ENCODE results near the gene RNPS1.

Gene RNPS1

DNA sequence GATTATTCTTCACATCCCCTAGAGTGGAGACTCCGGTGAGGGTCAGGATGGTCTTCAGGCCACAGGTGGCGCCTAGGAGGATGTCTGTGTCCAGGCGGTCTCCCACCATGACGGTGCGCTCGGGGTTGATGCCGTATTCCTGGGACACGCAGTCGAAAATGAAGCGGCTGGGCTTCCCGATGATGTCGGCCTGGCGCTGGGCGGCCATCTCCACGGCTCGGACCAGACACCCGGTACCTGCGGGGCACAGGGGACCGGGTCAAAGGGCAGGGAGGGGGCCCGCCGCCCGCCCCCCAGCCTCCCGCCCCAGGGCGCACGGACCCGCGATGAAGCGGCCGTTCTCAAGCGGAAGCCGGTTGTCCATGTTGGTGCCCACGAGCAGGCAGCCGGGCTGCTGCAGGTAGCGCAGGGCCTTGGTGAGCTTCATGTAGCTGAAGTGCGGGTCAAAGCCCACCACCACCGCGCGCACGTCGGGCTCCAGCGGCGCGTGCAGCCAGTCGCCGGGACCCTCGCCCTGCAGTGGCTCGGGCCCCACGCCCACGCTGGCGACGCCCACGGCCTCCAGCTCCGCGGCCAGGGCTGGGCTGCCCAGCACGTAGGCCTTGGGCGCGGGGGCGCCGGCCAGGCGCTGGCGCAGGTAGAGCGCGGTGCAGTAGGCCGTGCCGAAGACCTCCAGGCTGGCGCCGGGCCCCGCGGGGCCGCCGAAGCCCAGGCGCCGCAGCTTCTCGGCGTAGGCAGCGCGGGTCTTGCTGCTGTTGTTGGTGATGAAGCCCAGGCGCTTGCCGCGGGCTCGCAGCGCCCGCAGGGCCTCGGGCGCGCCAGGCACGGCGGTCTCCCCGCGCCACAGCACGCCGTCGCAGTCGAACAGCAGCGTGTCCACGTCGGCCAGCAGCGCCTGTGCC is 53.9 kb downstream of the RNPS1 start:
- DNase-seq (ENCODE audit: low read depth), result no peak

DNA sequence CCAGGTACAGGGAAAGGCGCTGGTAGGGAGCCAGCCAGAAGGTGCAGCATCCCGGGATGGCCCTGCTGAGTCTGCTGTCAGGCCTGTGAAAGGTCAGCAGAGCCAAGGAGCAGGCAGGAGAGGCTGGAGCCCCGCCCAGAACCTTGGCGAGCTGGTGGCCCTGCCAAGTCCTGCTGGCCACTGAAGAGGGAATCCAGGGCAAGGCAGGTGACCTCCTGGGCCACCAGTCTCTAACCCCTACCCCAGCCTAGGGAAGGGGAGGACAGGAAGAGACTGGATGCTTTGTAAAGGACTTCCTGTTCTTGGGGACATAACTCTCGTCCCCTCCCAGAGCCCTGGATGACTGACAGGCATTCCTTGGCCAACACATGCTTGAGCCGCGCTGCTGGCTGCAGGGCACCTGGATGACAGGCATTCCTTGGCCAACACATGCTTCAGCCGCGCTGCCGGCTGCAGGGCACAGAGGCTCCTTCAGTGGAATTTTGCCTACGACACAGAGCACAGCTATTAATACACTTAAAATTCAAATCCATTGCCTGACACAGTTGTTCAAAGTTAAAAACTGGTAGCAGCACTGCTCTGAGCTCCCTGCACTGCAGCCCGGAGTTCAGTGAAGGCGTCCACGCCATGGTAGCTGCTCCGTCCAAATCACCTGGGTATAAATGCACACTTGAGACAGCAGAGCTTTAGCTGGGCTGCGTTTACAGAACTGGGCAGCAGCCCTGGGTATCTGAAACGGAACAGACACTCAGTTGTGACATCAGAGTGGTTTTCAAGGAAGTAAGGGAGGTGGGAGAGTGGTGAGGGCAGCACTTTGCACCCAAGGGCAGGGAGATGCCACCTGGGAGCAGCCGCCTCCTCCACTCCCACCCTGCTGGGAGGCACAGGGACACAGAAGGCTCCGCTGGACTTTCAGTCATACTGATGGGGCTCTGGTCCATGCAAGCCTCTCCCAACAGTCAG is 55.3 kb downstream of the RNPS1 start:
- DNase-seq (ENCODE audit: low read depth), result no peak

DNA sequence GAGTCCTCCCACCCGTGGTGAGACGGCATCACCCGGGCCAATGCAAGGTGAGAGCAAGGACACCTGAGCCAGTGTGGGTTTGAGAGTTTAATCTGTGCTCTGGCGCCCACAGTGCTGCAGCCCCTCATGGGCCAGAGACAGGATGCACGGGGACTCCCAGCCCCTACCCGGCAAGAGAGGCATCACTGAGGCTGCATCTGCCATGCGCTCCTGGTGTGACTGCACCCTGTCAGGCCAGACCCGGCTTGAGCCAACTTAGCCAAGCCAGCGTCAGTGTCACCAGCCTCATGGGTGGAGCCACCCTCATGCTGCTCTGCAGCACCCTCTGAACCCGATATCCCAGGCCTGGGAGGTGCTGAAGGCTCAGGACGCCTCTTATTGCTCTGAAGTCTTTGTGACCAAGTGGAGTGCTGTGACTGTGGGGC is 56.0 kb downstream of the RNPS1 start:
- no peak for DNase-seq (ENCODE audit: low read depth)

DNA sequence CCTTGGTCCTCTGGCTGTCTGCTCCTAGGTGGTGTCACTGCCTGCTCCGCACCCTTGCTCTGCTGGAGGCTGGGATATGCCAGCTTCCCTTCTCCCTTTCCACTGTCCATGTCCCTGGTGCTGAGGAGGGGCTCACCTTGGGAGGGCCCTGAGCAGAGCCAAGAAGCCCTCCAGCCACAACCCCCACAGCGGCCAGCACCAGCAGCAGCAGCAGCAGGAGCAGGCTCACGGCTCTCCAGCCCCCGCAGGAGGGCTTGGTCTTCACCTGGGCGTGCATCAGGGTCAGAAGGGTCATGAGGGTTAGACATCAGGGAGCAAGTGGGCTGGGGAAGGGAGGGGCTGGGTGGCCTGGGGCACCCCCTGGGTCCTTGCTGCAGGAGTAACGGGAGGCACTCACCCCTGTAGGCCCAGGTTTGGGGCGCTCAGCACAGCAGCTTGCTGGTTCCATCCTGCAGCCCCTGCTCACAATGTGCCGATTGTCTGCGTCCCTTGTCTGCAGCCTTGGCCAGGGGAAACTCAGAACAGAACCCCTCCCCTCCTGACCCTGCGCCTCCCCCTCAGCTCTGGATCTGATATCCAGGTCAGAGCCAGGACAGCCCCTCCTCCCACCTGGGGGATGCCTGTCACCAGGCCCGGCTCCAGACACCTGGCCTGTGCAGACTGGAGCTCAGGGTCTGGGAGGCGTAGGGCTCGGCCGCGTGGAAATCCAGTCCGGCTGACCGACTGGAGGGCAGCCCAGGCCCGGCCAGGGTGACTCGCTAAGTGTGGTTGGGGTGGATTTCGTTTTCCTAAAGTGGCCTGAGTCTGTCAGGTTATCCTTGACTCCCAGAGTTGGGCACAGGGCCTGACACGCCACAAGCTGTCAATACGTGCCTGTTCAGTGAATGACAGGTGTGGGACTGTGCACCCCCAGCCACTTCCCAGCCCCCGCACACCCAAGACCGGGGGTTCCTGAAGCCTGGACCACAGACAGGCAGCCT is 57.2 kb downstream of the RNPS1 start, which contains the start of gene BRICD5:
BRICD5 (minus strand) TSS at position 478 of the 980 bp plus-strand sequence; CDS start at position 448, 30 bp downstream.
- DNase-seq (ENCODE audit: low read depth), result no peak

DNA sequence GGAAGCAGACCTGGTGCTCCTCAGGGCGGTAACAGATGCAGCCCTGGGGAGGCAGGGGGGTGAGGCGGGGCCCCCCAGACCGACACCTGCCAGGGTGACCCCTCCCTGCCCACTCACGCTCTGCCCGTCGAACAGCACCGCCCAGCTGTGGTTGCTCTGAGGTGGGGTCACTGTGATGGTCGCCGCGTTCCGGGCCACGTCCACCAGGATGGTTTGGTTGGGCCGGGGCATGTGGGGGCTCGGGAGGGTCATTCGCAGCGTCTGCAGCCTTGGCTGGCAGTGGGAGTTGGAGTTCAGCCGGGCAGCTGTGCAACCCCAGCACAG is 58.0 kb downstream of the RNPS1 start:
- no peak for DNase-seq (ENCODE audit: low read depth)

DNA sequence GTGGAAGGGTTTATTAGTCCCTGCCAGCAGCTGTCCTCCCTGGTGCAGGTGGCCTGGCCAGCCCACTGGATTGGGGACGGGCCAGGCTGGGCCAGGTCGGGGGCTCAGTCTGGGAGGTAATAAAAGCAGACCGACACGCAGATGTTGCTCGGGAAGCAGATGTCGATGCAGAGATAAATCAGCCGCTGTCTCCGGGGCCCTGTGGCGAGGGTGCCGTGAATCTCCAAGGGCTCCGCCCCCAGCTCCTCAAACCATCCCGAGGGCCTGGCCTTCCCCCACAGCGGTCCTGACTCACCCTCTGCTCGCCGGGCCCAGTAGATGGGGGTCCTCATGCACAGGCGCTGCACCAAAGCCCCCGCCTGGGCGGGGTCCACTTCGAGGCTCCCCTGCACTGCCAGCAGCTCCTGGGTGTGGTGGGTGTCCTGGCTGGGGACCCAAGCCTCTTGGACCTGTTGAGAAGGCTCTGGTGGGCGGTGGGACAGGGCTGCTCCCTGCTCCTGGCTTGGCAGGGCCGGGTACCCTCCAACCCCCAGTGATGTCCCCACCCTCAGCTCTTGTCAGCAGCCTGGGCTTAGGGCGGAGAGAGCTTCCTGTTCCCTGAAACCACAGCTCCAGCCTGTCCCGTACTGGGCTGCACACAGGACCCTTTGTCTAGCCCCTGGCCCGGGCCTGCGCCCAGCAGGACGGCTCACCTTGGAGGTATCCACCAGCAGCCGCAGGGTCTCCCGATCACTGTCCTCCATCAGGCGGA is 58.5 kb downstream of the RNPS1 start:
- no peak for DNase-seq (ENCODE audit: low read depth)

DNA sequence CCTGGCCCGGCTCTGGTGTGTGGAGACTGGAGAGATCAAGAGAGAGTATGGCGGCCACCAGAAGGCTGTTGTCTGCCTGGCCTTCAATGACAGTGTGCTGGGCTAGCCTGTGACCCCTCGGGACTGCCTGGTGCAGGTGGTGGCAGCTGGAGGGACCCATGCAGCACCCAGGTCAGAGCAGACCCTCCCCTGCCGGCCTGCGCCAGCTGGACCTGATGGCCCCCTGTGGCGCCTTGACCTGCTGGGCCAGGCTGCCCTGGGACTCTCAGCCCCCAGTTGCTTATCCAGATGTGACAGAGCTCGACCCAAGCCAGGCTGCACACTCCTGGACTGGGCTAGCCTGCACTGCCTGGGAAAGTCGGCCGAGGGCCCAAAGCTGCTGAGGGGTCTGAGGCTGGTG is 59.2 kb downstream of the RNPS1 start:
- DNase-seq (ENCODE audit: low read depth), result no peak

DNA sequence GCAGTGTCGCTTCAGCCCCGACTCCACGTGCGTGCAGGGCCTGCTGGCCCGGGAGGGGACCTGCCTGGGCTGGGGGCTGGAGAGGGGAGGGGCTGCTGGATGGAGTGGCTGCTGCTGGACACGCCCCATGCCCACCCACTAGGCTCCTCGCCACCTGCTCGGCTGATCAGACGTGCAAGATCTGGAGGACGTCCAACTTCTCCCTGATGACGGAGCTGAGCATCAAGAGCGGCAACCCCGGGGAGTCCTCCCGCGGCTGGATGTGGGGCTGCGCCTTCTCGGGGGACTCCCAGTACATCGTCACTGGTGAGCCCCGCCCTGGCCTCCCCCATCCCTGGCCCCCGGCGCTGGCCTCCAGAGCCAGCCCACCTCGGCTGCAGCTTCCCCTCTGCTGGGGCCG is 59.6 kb downstream of the RNPS1 start:
- DNase-seq (ENCODE audit: low read depth), result no peak

DNA sequence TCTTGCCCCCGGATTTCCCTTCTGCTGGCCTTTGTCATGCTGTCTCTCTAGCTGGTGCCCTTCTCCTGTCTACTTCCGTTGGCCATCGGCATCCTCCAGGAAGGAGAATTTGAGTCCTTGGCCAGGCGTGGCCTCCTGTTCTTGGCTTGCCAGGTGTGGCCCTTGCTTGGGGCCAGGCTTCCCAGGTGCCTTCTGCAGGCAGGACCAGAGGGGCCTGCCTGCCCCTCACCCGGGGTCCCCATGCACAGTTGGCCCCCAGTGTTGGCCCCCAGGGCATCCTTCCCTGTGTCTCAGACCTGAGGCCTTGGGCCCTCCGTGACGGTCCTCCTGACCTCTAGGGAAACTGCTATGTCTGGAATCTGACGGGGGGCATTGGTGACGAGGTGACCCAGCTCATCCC is 60.1 kb downstream of the RNPS1 start:
- no peak for DNase-seq (ENCODE audit: low read depth)

DNA sequence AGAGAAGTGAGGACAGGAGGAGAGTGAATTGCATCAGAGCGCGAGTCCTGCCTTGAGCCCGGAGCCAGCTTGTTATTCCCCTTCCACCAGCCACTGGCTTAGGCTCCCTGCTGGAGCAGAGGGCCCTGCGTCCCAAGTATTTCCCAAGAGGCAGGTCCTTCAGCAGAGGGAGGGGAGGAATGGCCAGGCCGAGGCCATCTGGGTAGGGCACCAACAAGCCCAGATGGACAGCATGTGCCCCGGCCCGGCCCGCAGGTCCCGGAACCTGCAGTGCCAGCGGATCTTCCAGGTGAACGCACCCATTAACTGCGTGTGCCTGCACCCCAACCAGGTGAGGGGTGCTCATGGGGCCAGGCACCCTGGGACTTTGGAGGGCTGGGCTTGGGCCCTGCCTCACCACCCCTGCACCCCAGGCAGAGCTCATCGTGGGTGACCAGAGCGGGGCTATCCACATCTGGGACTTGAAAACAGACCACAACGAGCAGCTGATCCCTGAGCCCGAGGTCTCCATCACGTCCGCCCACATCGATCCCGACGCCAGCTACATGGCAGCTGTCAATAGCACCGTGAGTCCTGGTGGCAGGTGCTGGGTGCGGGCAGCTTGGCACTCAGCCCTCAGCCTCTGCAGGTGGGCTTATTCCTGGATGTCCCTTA is 61.0 kb downstream of the RNPS1 start:
- DNase-seq (ENCODE audit: low read depth), result no peak

DNA sequence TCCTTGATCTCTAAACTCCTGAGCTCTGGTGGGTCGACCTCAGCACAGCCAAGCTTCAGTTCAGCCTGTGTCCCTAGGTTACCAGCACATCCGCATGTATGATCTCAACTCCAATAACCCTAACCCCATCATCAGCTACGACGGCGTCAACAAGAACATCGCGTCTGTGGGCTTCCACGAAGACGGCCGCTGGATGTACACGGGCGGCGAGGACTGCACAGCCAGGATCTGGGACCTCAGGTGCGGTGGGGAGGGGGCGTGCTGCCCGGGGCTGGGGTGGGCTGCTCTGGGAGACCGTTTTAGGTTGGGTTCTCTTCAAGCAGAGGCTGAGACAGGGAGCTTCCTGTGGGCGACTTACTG is 61.5 kb downstream of the RNPS1 start:
- no peak for DNase-seq (ENCODE audit: low read depth)

DNA sequence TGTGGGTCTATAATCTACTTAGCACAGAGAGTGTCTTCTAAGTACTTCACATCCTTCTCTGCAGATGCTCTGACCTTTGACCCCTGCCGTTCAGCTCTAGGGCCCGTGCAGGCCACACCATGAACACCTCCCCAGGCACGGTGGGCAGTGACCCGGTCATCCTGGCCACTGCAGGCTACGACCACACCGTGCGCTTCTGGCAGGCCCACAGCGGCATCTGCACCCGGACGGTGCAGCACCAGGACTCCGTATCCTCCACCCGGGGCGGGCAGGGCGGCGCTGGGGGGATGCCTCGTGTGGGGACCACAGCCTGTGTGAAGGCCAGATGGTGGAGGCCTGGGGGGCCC is 62.0 kb downstream of the RNPS1 start:
- no peak for DNase-seq (ENCODE audit: low read depth)

DNA sequence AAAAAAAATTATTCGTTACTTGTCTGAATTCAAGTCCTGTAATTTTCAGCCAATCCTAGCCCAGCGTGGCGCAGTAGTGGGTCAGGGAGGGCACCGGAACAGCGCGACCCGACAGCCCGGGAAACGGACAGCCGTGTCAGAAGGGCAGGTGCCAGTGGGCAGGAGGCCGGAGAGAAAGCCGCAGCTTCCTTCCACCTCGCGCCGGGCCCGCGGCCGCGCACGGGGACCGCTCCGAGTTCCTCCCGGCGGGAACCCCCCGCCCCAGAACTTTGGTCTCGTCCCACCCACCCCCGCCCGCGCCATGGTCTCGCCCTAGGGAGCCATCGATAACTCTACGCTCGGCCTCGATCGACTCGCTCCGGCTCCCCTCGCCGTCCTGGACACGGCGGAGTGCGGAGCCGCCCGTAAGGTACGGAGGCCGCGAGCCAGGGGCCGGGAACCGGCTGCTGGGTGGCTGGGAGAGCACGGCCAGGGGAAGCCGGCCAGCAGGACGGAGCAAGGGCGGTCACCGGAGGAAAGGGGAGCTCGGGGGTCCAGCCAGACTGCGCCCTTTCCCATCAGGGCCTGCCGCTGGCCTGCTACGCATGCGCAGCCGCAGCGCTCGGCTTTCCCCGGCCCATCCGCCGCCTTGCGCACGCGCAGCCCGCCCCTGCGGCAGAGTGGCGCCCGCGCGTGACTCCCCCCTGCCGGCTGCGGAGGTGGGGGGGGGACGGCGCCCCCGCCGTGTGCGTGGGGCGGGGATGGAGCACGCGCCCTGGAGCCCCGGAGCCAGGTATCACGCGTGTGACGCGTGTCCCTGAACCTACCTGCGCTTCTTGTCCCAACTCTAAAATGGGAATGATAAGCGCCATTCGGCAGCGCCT is 62.6 kb downstream of the RNPS1 start, which contains the start of gene MLST8:
MLST8 (plus strand) TSS at position 351 of the 863 bp plus-strand sequence. CDS start 632 bp downstream, outside the sequence.
- DNase-seq (ENCODE audit: low read depth), result peak; percentile 43

DNA sequence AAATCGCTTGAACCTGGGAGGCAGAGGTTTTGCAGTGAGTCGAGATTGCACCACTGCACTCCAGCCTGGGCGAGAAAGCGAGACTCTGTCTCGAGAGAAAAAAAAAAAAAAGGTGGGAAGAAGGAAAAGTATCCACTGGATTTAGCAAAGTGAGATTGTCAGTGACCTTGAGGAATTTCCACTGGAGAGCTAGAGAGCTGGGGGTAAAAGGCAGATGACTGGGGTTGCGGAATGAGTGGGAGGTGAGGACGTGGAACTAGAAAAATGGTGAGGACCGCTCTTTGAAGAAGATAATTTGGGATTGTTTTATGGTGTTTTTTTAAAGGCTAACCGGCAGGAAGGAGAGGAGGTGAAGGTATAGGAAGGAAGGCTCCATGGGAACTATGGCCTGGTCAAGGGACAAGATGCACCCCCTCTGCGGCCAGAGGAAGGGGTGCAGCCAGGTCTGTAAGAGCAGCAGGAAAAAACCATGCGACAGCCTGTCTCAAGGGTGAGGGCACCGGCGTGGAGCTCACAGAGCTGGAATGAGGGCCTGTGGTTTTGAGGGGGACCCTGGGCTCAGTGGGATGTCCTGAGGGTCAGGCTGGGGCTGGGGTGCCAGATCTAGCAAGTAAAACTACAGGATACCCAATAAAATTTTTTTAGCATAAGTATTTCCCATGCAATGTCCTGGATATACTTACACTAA is 63.4 kb downstream of the RNPS1 start:
- DNase-seq (ENCODE audit: low read depth), result no peak
